Suprapubic skin (tissue), 4 donors: Measurements from ENCODE around the gene RPS26.

ENCODE experiments used
- EP300 ChIP-seq: sonication (generic); formaldehyde crosslinking; IDR thresholded peaks from one replicate; pipeline ENCODE4 v1.6.1; 2017; ENCODE audit warnings: antibody characterized with exemption
- POLR2AphosphoS5 ChIP-seq, 3 donors: sonication (generic); formaldehyde crosslinking; IDR thresholded peaks; one replicate each; pipeline ENCODE4 v1.6.1; 2017; ENCODE audit warnings: antibody characterized with exemption in 3 of 3
- TF ChIP-seq, protein P1 (sequence below), 2 donors: fragments of 200-600 bp in 1 of 2; fragments of 450-650 bp in 1 of 2; sonication (generic) in 1 of 2; IDR thresholded peaks; one replicate each; pipeline ENCODE4 v1.5.1; 2016 to 2019; ENCODE audit warnings: antibody characterized with exemption in 2 of 2, mild to moderate bottlenecking in 1 of 2, moderate library complexity in 1 of 2

DNA sequence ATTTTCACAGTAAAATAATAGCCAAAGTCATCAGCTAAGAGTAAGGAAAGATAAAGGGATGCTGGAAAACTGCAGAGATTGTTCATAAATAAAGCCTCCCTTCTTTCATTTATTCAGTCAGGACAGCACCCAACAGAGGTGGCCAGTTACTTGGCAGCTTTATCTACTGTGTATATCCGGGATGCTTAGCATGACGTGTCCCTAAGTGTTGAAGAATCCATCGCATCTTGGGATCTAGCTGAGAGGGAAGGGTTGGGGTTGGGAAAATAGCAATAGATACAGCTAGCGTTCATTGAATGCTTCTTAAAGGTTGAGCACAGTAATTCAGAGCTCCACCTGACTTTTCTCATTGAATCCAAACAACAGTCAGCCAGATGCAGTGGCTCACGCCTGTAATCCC is 32.7 kb downstream of the RPS26 start:
- TF ChIP-seq EP300 (no peak), POLR2AphosphoS5 (IDR thresholded peaks at IDR 0.05) (no peak)
- TF ChIP-seq, protein P1, sequence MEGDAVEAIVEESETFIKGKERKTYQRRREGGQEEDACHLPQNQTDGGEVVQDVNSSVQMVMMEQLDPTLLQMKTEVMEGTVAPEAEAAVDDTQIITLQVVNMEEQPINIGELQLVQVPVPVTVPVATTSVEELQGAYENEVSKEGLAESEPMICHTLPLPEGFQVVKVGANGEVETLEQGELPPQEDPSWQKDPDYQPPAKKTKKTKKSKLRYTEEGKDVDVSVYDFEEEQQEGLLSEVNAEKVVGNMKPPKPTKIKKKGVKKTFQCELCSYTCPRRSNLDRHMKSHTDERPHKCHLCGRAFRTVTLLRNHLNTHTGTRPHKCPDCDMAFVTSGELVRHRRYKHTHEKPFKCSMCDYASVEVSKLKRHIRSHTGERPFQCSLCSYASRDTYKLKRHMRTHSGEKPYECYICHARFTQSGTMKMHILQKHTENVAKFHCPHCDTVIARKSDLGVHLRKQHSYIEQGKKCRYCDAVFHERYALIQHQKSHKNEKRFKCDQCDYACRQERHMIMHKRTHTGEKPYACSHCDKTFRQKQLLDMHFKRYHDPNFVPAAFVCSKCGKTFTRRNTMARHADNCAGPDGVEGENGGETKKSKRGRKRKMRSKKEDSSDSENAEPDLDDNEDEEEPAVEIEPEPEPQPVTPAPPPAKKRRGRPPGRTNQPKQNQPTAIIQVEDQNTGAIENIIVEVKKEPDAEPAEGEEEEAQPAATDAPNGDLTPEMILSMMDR (IDR thresholded peaks at IDR 0.05) = no peak
